Mesendoderm (in vitro differentiated cells): ENCODE measurements around the gene MACROD2.

ENCODE experiments used
- DNase-seq: peaks from one replicate; pipeline ENCODE4 v3.0.0; 2013
- H2AK5ac ChIP-seq: 2 replicates; pipeline ENCODE4 v1.6.1; 2013; ENCODE audit warnings: low read length, inconsistent platforms
- H2BK120ac ChIP-seq: 2 replicates; pipeline ENCODE4 v1.6.1; 2013; ENCODE audit warnings: low read depth, mild to moderate bottlenecking, low read length, moderate library complexity, mixed read lengths
- H2BK15ac ChIP-seq: replicated peaks from 2 replicates; pipeline ENCODE4 v1.6.1; 2013; ENCODE audit warnings: low read depth, mild to moderate bottlenecking, moderate library complexity
- H2BK5ac ChIP-seq: 2 replicates; pipeline ENCODE4 v1.6.1; 2013; ENCODE audit warnings: low read length, inconsistent platforms
- H3K18ac ChIP-seq: 2 replicates; pipeline ENCODE4 v1.6.1; 2013; ENCODE audit warnings: mild to moderate bottlenecking, low read length, mixed read lengths
- H3K23ac ChIP-seq: one replicate; pipeline ENCODE4 v1.6.1; 2013; ENCODE audit warnings: low read length
- H3K27ac ChIP-seq: 2 replicates; pipeline ENCODE4 v1.5.1; 2013; ENCODE audit warnings: low read depth, mild to moderate bottlenecking, inconsistent platforms, low read length, moderate library complexity
- H3K27me3 ChIP-seq: 2 replicates; pipeline ENCODE4 v1.6.1; 2013; ENCODE audit warnings: low read length, control low read depth, mild to moderate bottlenecking, inconsistent platforms; ENCODE audit not compliant: insufficient read depth, poor library complexity
- H3K36me3 ChIP-seq: 2 replicates; pipeline ENCODE4 v1.6.1; 2013; ENCODE audit warnings: low read length, inconsistent platforms; ENCODE audit not compliant: control insufficient read depth, insufficient read depth
- H3K4ac ChIP-seq: one replicate; pipeline ENCODE4 v1.6.1; 2013; ENCODE audit warnings: low read depth, mild to moderate bottlenecking, low read length, moderate library complexity
- H3K4me1 ChIP-seq: 2 replicates; pipeline ENCODE4 v1.6.1; 2013; ENCODE audit warnings: low read depth, low read length, inconsistent platforms; ENCODE audit not compliant: control insufficient read depth
- H3K4me2 ChIP-seq: 2 replicates; pipeline ENCODE4 v1.6.1; 2013; ENCODE audit warnings: low read length
- H3K4me3 ChIP-seq: 2 replicates; pipeline ENCODE4 v1.5.1; 2013; ENCODE audit warnings: mild to moderate bottlenecking, low read length
- H3K56ac ChIP-seq: one replicate; pipeline ENCODE4 v1.6.1; 2013; ENCODE audit warnings: low read length
- H3K79me1 ChIP-seq: 2 replicates; pipeline ENCODE4 v1.6.1; 2013; ENCODE audit warnings: low read length, inconsistent platforms
- H3K79me2 ChIP-seq: 2 replicates; pipeline ENCODE4 v1.6.1; 2013; ENCODE audit warnings: mild to moderate bottlenecking, low read length; ENCODE audit not compliant: control insufficient read depth, insufficient read depth
- H3K9ac ChIP-seq: 2 replicates; pipeline ENCODE4 v1.6.1; 2013; ENCODE audit warnings: low read length, inconsistent platforms
- H4K5ac ChIP-seq: one replicate; pipeline ENCODE4 v1.6.1; 2013; ENCODE audit warnings: low read length
- H4K8ac ChIP-seq: one replicate; pipeline ENCODE4 v1.6.1; 2013; ENCODE audit warnings: low read depth, mild to moderate bottlenecking, control low read depth, low read length, moderate library complexity
- WGBS: extraction: QIAGEN DNeasy Blood & Tissue Kit; methylation state at CpG from one replicate; pipeline ENCODE4 v1.1.7; 2013; ENCODE audit warnings: low lambda C conversion rate, missing lambda C conversion rate; ENCODE audit not compliant: insufficient coverage; ENCODE audit errors: extremely low coverage; 5-methylcytosine and 5-hydroxymethylcytosine counted together

The MACROD2 gene

DNA sequence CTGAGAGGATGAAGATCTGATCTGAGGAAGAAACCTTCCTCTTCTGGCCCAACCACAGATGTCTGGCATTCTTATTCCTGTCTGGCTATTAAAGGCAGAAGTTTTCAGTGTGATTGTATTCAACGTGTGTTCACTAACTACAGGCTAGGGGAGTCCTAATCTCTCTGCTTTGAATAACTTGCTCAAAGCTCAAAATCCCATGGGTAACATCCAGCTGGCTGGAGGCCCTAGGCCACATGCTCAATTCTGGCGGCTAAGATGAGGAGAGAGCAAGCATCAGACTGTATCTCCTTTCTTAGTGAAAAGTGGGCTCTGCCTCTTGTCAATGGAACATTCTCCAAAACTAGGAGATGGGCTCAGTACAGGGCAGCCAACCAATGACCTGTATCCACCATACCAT lies 2099.9 kb downstream of the MACROD2 start:
- H3K23ac ChIP-seq: no peak overlapping the region
- H3K56ac ChIP-seq: no peak overlapping the region
- no peak overlapping the region for H3K4me2 ChIP-seq
- WGBS: no CpG with 5 or more reads among the region's 2 CpGs
- no peak overlapping the region for H4K5ac ChIP-seq
- no peak overlapping the region for H3K9ac ChIP-seq
- H3K79me2 ChIP-seq: no peaks in the 10 kb centered on the region
- H3K27ac ChIP-seq: no peak overlapping the region
- no peak overlapping the region for H3K18ac ChIP-seq
- H2BK120ac ChIP-seq: no peak overlapping the region
- no peaks in the 10 kb centered on the region for H3K27me3 ChIP-seq
- no peak overlapping the region for H2BK5ac ChIP-seq
- H3K4me1 ChIP-seq: no peaks in the 10 kb centered on the region
- H4K8ac ChIP-seq: no peak overlapping the region
- no peak overlapping the region for H2BK15ac ChIP-seq
- no peaks in the 10 kb centered on the region for H3K36me3 ChIP-seq
- no peak for DNase-seq
- H3K4ac ChIP-seq: no peak overlapping the region
- H3K79me1 ChIP-seq: no peaks in the 10 kb centered on the region
- no peak overlapping the region for H2AK5ac ChIP-seq
- H3K4me3 ChIP-seq: no peak overlapping the region

DNA sequence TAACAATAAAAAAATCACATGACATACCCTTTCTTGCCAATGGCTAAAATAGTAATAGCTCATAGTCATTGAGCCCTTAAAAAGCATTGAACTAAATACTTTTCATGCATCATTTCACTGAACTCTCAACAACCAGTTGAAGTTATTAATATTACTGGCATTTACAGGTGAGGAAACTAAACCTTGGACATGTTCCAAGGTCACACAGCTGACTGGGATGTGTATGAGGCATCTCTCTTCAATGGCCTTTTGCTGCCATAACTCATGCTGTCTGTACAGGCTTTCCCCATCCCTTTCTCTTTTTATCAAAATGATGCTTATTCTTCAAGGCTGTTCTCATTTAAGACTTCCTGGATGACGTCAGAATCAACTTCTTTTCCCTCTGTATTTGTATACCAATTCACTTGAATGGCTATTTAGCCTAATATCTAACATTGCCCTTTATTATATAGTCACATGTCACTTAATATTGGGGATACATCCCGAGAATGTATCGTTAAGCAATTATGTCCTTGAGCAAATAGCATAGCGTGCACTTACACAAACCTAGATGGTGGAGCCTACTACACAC lies 2101.5 kb downstream of the MACROD2 start:
- H3K79me2 ChIP-seq: no peaks in the 10 kb centered on the region
- no CpG with 5 or more reads among the region's 4 CpGs for WGBS
- H3K23ac ChIP-seq: no peak overlapping the region
- H3K27ac ChIP-seq: no peak overlapping the region
- no peaks in the 10 kb centered on the region for H3K27me3 ChIP-seq
- no peaks in the 10 kb centered on the region for H3K4me1 ChIP-seq
- no peak overlapping the region for H3K9ac ChIP-seq
- no peak overlapping the region for H3K56ac ChIP-seq
- H2BK120ac ChIP-seq: no peak overlapping the region
- no peak overlapping the region for H3K4me3 ChIP-seq
- H3K4me2 ChIP-seq: no peak overlapping the region
- no peak overlapping the region for H2AK5ac ChIP-seq
- no peak overlapping the region for H2BK5ac ChIP-seq
- no peak overlapping the region for H3K4ac ChIP-seq
- no peak for DNase-seq
- H4K5ac ChIP-seq: no peak overlapping the region
- H3K18ac ChIP-seq: no peak overlapping the region
- no peak overlapping the region for H2BK15ac ChIP-seq
- H4K8ac ChIP-seq: no peak overlapping the region
- no peaks in the 10 kb centered on the region for H3K36me3 ChIP-seq
- no peaks in the 10 kb centered on the region for H3K79me1 ChIP-seq

GRCh38 chr20:16097788-16098187 lies 2102.5 kb downstream of the MACROD2 start:
- WGBS: no CpG with 5 or more reads among the region's 4 CpGs
- H3K18ac ChIP-seq: no peak overlapping the region
- no peak overlapping the region for H4K8ac ChIP-seq
- H2BK5ac ChIP-seq: no peak overlapping the region
- H3K79me2 ChIP-seq: no peaks in the 10 kb centered on the region
- H2BK15ac ChIP-seq: no peak overlapping the region
- no peak overlapping the region for H3K4me2 ChIP-seq
- no peak overlapping the region for H3K4ac ChIP-seq
- H4K5ac ChIP-seq: no peak overlapping the region
- no peaks in the 10 kb centered on the region for H3K4me1 ChIP-seq
- no peaks in the 10 kb centered on the region for H3K79me1 ChIP-seq
- no peak for DNase-seq
- no peaks in the 10 kb centered on the region for H3K27me3 ChIP-seq
- no peaks in the 10 kb centered on the region for H3K36me3 ChIP-seq
- no peak overlapping the region for H2BK120ac ChIP-seq
- no peak overlapping the region for H3K27ac ChIP-seq
- H3K56ac ChIP-seq: no peak overlapping the region
- no peak overlapping the region for H3K9ac ChIP-seq
- H3K4me3 ChIP-seq: no peak overlapping the region
- H3K23ac ChIP-seq: no peak overlapping the region
- H2AK5ac ChIP-seq: no peak overlapping the region

GRCh38 chr20:16098890-16099639 lies 2103.7 kb downstream of the MACROD2 start:
- H3K23ac ChIP-seq: no peak overlapping the region
- H3K4me2 ChIP-seq: no peak overlapping the region
- H3K4me3 ChIP-seq: no peak overlapping the region
- peak; percentile 2 for DNase-seq
- H3K4ac ChIP-seq: no peak overlapping the region
- no peak overlapping the region for H2AK5ac ChIP-seq
- no peak overlapping the region for H4K5ac ChIP-seq
- H3K56ac ChIP-seq: no peak overlapping the region
- H3K9ac ChIP-seq: no peak overlapping the region
- H3K27me3 ChIP-seq: no peaks in the 10 kb centered on the region
- no peak overlapping the region for H3K18ac ChIP-seq
- H4K8ac ChIP-seq: no peak overlapping the region
- WGBS: 100% methylated on average over 1 of the region's 7 CpGs
- H2BK5ac ChIP-seq: no peak overlapping the region
- H3K79me2 ChIP-seq: no peaks in the 10 kb centered on the region
- no peak overlapping the region for H2BK15ac ChIP-seq
- no peaks in the 10 kb centered on the region for H3K4me1 ChIP-seq
- no peak overlapping the region for H2BK120ac ChIP-seq
- no peaks in the 10 kb centered on the region for H3K79me1 ChIP-seq
- no peak overlapping the region for H3K27ac ChIP-seq
- H3K36me3 ChIP-seq: no peaks in the 10 kb centered on the region

- Histone ChIP-seq H3K56ac (no peak overlapping the region), H3K18ac (no peak overlapping the region), H3K4me1 (no peaks in the 10 kb centered on the region), H3K4me3 (no peak overlapping the region), H3K9ac (no peak overlapping the region), H3K27me3 (no peaks in the 10 kb centered on the region), H3K4me2 (no peak overlapping the region), H3K79me1 (no peaks in the 10 kb centered on the region), H2BK15ac (no peak overlapping the region), H3K36me3 (no peaks in the 10 kb centered on the region), H3K4ac (no peak overlapping the region), H3K79me2 (no peaks in the 10 kb centered on the region), H3K27ac (no peak overlapping the region), H2BK5ac (no peak overlapping the region), H3K23ac (no peak overlapping the region), H4K8ac (no peak overlapping the region), H4K5ac (no peak overlapping the region), H2BK120ac (no peak overlapping the region), H2AK5ac (no peak overlapping the region)
- no CpG with 5 or more reads among the region's 3 CpGs for WGBS
- DNase-seq: no peak
Observed at GRCh38 chr20:16100111-16100510, 2104.8 kb downstream of the MACROD2 start.

DNA sequence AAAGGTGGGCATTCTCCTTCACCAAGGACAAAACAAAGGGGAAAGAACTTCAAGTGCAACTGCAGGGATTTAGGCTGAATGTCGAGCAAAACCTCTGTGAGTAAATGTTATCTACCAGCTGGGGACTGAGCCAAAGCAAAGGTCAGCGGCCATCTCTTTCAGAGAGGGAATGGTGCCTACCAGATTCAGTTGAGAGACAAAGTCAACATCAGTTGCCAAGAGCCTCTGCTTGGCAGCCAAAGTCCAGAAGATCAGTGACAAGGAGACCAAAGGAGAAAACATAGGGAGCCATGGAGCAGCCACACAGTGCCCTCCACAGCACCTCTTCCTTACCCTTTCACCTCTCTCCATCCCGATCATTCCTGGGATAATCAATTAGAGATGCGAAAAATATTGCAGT lies 2105.5 kb downstream of the MACROD2 start:
- Histone ChIP-seq H3K36me3 (no peaks in the 10 kb centered on the region), H3K4me2 (no peak overlapping the region), H4K8ac (no peak overlapping the region), H2BK120ac (no peak overlapping the region), H3K4ac (no peak overlapping the region), H3K18ac (no peak overlapping the region), H3K79me2 (no peaks in the 10 kb centered on the region), H4K5ac (no peak overlapping the region), H3K23ac (no peak overlapping the region), H3K27ac (no peak overlapping the region), H3K27me3 (no peaks in the 10 kb centered on the region), H2BK15ac (no peak overlapping the region), H2AK5ac (no peak overlapping the region), H2BK5ac (no peak overlapping the region), H3K4me3 (no peak overlapping the region), H3K79me1 (no peaks in the 10 kb centered on the region), H3K9ac (no peak overlapping the region), H3K56ac (no peak overlapping the region), H3K4me1 (no peaks in the 10 kb centered on the region)
- WGBS: no CpG with 5 or more reads among the region's 4 CpGs
- DNase-seq: no peak
